ENCODE results near the gene PHKA2. TPM values are rescaled to one million over a fixed set of nuclear protein-coding genes. Genes with fewer than 3 reads are reported as not detected.

Gene PHKA2
- total and polyA plus RNA-seq, 3 donors from 2014 or later = 42.4 to 95.7 (median 89.9) TPM

DNA sequence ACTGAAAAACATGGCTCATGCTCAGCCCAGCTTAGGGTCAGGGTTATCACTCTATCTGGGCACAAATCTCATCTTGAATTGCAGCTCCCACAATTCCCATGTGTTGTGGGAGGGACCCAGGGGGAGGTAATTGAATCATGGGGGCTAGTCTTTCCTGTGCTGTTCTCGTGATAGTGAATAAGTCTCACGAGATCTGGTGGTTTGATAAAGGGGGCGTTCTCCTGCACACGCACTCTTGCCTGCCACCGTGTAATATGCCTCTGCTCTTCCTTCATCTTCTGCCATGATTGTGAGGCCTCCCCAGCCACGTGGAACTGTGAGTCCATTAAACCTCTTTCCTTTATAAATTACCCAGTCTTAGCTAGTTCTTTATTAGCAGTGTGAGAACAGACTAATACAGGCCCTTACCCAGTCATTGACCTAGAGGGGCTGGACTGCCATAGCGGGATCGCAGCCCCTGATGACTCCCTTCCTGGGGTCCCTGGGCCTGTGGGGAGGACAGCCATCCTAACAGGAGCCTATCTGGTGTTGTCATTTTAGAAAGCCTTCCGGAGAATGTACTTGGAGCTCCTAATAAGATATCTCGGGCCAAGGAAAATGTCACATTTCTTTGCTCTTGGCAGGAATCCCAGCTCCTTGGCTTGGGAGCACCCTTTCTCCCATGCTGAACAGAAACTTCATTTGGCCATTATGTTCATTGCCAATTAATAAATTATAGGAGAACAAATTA, 112.6 kb downstream of the PHKA2 start:
- DNase-seq = peak; percentile 30
- TF ChIP-seq, protein P1, sequence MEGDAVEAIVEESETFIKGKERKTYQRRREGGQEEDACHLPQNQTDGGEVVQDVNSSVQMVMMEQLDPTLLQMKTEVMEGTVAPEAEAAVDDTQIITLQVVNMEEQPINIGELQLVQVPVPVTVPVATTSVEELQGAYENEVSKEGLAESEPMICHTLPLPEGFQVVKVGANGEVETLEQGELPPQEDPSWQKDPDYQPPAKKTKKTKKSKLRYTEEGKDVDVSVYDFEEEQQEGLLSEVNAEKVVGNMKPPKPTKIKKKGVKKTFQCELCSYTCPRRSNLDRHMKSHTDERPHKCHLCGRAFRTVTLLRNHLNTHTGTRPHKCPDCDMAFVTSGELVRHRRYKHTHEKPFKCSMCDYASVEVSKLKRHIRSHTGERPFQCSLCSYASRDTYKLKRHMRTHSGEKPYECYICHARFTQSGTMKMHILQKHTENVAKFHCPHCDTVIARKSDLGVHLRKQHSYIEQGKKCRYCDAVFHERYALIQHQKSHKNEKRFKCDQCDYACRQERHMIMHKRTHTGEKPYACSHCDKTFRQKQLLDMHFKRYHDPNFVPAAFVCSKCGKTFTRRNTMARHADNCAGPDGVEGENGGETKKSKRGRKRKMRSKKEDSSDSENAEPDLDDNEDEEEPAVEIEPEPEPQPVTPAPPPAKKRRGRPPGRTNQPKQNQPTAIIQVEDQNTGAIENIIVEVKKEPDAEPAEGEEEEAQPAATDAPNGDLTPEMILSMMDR (IDR thresholded peaks at IDR 0.05) = no peak
- TF ChIP-seq POLR2A (IDR thresholded peaks at IDR 0.05) = no peak
- H3K27ac ChIP-seq = no peak overlapping the region
- no peak overlapping the region for H3K4me3 ChIP-seq
- no peaks in the 10 kb centered on the region for H3K9me3 ChIP-seq
- H3K36me3 ChIP-seq (ENCODE audit: low read depth, missing control alignments) = no peaks in the 10 kb centered on the region
- intact Hi-C loops (cut with DNase I; ENCODE audit: low total_unique reads) = no loop called here
- WGBS, 2 donors = 37 to 41% methylated on average over 7 to 10 of the region's 10 CpGs
- H3K4me1 ChIP-seq = no peaks in the 10 kb centered on the region
- no peaks in the 10 kb centered on the region for H3K27me3 ChIP-seq

DNA sequence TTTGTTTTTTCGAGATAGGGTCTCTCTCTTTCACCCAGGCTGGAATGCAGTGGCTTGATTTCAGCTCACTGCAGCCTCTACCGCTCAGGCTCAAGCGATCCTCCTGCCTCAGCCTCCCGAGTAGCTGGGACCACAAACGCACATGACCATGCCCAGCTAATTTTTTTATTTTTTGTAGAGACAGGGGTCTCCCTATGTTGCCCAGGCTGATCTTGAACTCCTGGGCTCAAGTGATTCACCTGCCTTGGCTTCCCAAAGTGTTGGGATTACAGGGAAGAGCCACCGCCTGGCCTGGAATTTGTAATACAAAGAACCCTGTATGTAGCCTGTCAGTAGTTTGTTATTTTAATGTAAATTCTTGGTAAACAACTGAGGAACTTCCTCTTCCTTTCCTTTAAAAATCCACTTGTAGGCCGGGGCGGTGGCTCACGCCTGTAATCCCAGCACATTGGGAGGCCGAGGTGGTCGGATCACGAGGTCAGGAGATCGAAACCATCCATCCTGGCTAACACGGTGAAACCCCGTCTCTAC, 119.5 kb downstream of the PHKA2 start:
- H3K27me3 ChIP-seq = no peaks in the 10 kb centered on the region
- no peaks in the 10 kb centered on the region for H3K9me3 ChIP-seq
- H3K36me3 ChIP-seq (ENCODE audit: low read depth, missing control alignments) = no peaks in the 10 kb centered on the region
- intact Hi-C loops (cut with DNase I; ENCODE audit: low total_unique reads) = no loop called here
- no peak for DNase-seq
- no peak overlapping the region for H3K4me3 ChIP-seq
- no peak for TF ChIP-seq POLR2A (IDR thresholded peaks at IDR 0.05)
- TF ChIP-seq, protein P1 (IDR thresholded peaks at IDR 0.05) = no peak
- H3K27ac ChIP-seq = no peak overlapping the region
- no peaks in the 10 kb centered on the region for H3K4me1 ChIP-seq
- WGBS, 2 donors = 91 to 92% methylated on average over 12 to 13 of the region's 15 CpGs

DNA sequence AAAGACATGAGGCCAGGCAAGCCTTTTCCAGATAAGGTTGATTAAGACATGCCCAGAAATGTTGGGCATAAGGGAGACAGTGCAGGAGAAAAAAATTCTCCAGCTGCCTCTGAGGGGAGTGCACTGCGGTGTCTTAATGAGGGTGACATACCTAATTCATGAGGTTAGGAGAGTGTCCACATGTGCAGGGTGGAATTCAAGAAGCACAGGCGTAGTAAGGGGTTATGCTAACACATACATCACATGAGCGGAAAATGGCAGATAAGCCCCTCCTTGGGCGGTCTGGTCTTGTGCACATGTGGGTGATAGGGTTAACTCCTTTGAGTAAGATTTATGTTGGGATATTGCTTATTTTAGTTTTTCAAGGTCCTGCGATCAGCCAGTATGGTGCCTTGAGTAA, 122.4 kb downstream of the PHKA2 start:
- no peak for TF ChIP-seq POLR2A (IDR thresholded peaks at IDR 0.05)
- TF ChIP-seq, protein P1 (IDR thresholded peaks at IDR 0.05) = no peak
- WGBS, 2 donors = 91 to 94% methylated on average over 5 of the region's 5 CpGs

DNA sequence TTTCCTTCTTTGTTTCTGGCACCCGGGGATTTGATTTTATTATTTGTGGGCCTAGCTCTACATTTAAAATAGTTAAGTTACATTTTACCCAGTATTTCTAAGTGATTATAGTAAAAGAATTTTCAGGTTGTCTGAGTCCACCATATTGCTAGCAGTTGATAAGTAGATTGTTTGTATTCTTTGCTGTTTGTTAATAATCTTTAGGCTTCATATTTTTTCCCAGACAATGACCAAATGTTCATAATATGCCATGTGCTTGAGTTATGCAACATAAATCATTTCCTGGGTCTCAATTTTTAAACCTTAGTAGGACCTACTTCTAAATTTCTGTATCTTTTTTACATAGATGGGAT, 127.3 kb downstream of the PHKA2 start:
- no peaks in the 10 kb centered on the region for H3K27me3 ChIP-seq
- WGBS, 2 donors = 79 to 86% methylated on average over 1 of the region's 1 CpG
- intact Hi-C loops (cut with DNase I; ENCODE audit: low total_unique reads) = no loop called here
- no peaks in the 10 kb centered on the region for H3K4me1 ChIP-seq
- no peak overlapping the region for H3K4me3 ChIP-seq
- no peak for DNase-seq
- H3K27ac ChIP-seq = no peak overlapping the region
- no peaks in the 10 kb centered on the region for H3K9me3 ChIP-seq
- no peak for TF ChIP-seq POLR2A (IDR thresholded peaks at IDR 0.05)
- TF ChIP-seq, protein P1 (IDR thresholded peaks at IDR 0.05) = no peak
- H3K36me3 ChIP-seq (ENCODE audit: low read depth, missing control alignments) = no peaks in the 10 kb centered on the region

More for the DNA sequence above, 122.4 kb downstream of the PHKA2 start:
- H3K4me3 ChIP-seq = no peak overlapping the region
- H3K9me3 ChIP-seq = no peaks in the 10 kb centered on the region
- no peaks in the 10 kb centered on the region for H3K4me1 ChIP-seq
- no peaks in the 10 kb centered on the region for H3K27me3 ChIP-seq
- H3K27ac ChIP-seq = no peak overlapping the region
- intact Hi-C loops (cut with DNase I; ENCODE audit: low total_unique reads) = no loop called here
- no peak for DNase-seq
- H3K36me3 ChIP-seq (ENCODE audit: low read depth, missing control alignments) = no peaks in the 10 kb centered on the region

Data from testis (tissue), 3 donors.